CD14-positive monocyte (primary cell): Measurements from ENCODE around the gene PTPRH. TPM values are rescaled to one million over a fixed set of nuclear protein-coding genes. Genes with fewer than 3 reads are reported as not detected.

Experiments used
- DNase-seq, 3 donors: peaks; one replicate each; pipeline ENCODE4 v3.0.0-alpha.2; 2011 to 2022
- H2AFZ ChIP-seq: 2 replicates; pipeline ENCODE4 v1.6.0; 2012; ENCODE audit warnings: mild to moderate bottlenecking, low read depth, low read length, inconsistent platforms; ENCODE audit not compliant: insufficient read depth, poor library complexity, severe bottlenecking
- H3K27ac ChIP-seq, 2 donors: 1 replicate in 1 of 2; 2 replicates in 1 of 2; pipeline ENCODE4 v1.5.1; 2012 to 2013; ENCODE audit warnings: low read length in 2 of 2, control low read depth in 1 of 2, inconsistent platforms in 1 of 2, low read depth in 1 of 2, mild to moderate bottlenecking in 1 of 2
- H3K27me3 ChIP-seq, 2 donors: one replicate each; pipeline versions ENCODE4 v1.6.0 to v1.6.1; 2011 to 2013; ENCODE audit warnings: low read length in 2 of 2; ENCODE audit not compliant: control insufficient read depth in 2 of 2, insufficient read depth in 2 of 2
- H3K36me3 ChIP-seq, 2 donors: replicated peaks in 1 of 2; 1 replicate in 1 of 2; 2 replicates in 1 of 2; pipeline versions ENCODE4 v1.5.1 to v1.6.1; 2012 to 2013; ENCODE audit warnings: low read length in 2 of 2, control low read depth in 1 of 2, inconsistent platforms in 1 of 2, mild to moderate bottlenecking in 1 of 2; ENCODE audit not compliant: insufficient read depth in 2 of 2, control insufficient read depth in 1 of 2
- H3K4me1 ChIP-seq, 2 donors: 1 replicate in 1 of 2; 2 replicates in 1 of 2; pipeline versions ENCODE4 v1.5.1 to v1.6.1; 2012 to 2013; ENCODE audit warnings: low read length in 2 of 2, control low read depth in 1 of 2, inconsistent platforms in 1 of 2, mild to moderate bottlenecking in 1 of 2, moderate library complexity in 1 of 2; ENCODE audit not compliant: insufficient read depth in 2 of 2, control insufficient read depth in 1 of 2
- H3K4me2 ChIP-seq: replicated peaks from 2 replicates; pipeline ENCODE3; 2012; ENCODE audit warnings: low read length, moderate library complexity, mild to moderate bottlenecking; ENCODE audit not compliant: poor library complexity, severe bottlenecking; ENCODE audit errors: extremely low read depth
- H3K4me3 ChIP-seq, 3 experiments: fragments of 200-600 bp in 1 of 3; sonication (generic) in 1 of 3; replicated peaks in 1 of 3; 1 replicate in 2 of 3; 2 replicates in 1 of 3; pipeline ENCODE4 v1.5.1; 2011 to 2013; ENCODE audit warnings: low read length in 3 of 3, mild to moderate bottlenecking in 3 of 3, control low read depth in 2 of 3, low read depth in 2 of 3, inconsistent platforms in 1 of 3, moderate library complexity in 1 of 3
- H3K79me2 ChIP-seq: 2 replicates; pipeline ENCODE4 v1.6.0; 2012; ENCODE audit warnings: mild to moderate bottlenecking, control low read depth, inconsistent platforms, low read length, moderate library complexity; ENCODE audit not compliant: insufficient read depth
- H3K9ac ChIP-seq: 2 replicates; pipeline ENCODE4 v1.6.0; 2017; ENCODE audit warnings: low read length, mild to moderate bottlenecking; ENCODE audit not compliant: insufficient read depth, poor library complexity, severe bottlenecking
- H3K9me3 ChIP-seq, 2 donors: replicated peaks in 1 of 2; 1 replicate in 1 of 2; 2 replicates in 1 of 2; pipeline versions ENCODE4 v1.5.1 to v1.6.1; 2012 to 2013; ENCODE audit warnings: low read length in 2 of 2, control low read depth in 1 of 2; ENCODE audit not compliant: control insufficient read depth in 1 of 2, insufficient read depth in 1 of 2
- H4K20me1 ChIP-seq: 2 replicates; pipeline ENCODE4 v1.6.0; 2012; ENCODE audit warnings: mild to moderate bottlenecking, low read length, control low read depth, moderate library complexity; ENCODE audit not compliant: insufficient read depth
- H3K27ac Mint-ChIP-seq, 7 donors: one replicate each; pipeline ENCODE4 v1.8.0; 2020; ENCODE audit warnings: mild to moderate bottlenecking in 7 of 7, mixed read lengths in 7 of 7, moderate library complexity in 6 of 7, inconsistent platforms in 2 of 7
- H3K27me3 Mint-ChIP-seq, 3 donors: one replicate each; pipeline ENCODE4 v1.8.0; 2021 to 2022; ENCODE audit warnings: low read depth in 3 of 3, mild to moderate bottlenecking in 3 of 3, mixed read lengths in 3 of 3, moderate library complexity in 3 of 3, inconsistent platforms in 1 of 3
- H3K36me3 Mint-ChIP-seq, 2 donors: one replicate each; pipeline ENCODE4 v1.8.0; 2020; ENCODE audit warnings: mixed read lengths in 2 of 2, inconsistent platforms in 1 of 2, mild to moderate bottlenecking in 1 of 2
- H3K4me1 Mint-ChIP-seq: one replicate; pipeline ENCODE4 v1.8.0; 2020; ENCODE audit warnings: mild to moderate bottlenecking, mixed read lengths
- H3K4me3 Mint-ChIP-seq, 2 donors: one replicate each; pipeline ENCODE4 v1.8.0; 2020; ENCODE audit warnings: mild to moderate bottlenecking in 2 of 2, mixed read lengths in 2 of 2, moderate library complexity in 1 of 2
- H3K9me3 Mint-ChIP-seq, 7 donors: one replicate each; pipeline ENCODE4 v1.8.0; 2020 to 2022; ENCODE audit warnings: mixed read lengths in 7 of 7, mild to moderate bottlenecking in 6 of 7, moderate library complexity in 6 of 7, inconsistent platforms in 2 of 7
- WGBS: methylation state at CpG from one replicate; pipeline ENCODE4 v1.1.5; 2013; ENCODE audit warnings: missing lambda C conversion rate; ENCODE audit not compliant: insufficient coverage; 5-methylcytosine and 5-hydroxymethylcytosine counted together
- intact Hi-C, 2 donors: fragments of 100-400 bp; cut with micrococcal nuclease; formaldehyde crosslinking; loops; one replicate each; pipeline versions ENCODE4 v1.15.0 to v1.15.1; 2023
- polyA plus RNA-seq, 3 donors: library from polyadenylated mRNA; depleted of rRNA in 1 of 3; unstranded in 2 of 3; stranded (reverse) in 1 of 3; fragments of 300-500 nt in 2 of 3; fragments of >200 nt in 1 of 3; fragmentation: Illumina TruSeq in 2 of 3; gene quantifications; 1 replicate in 2 of 3; 2 replicates in 1 of 3; pipeline ENCODE4 v1.2.3, GENCODE V29; 2012 to 2021
- TF ChIP-seq, protein P1 (sequence below): fragments of 200-600 bp; IDR thresholded peaks from one replicate; pipeline ENCODE4 v1.8.0; 2022; ENCODE audit warnings: antibody characterized with exemption, mild to moderate bottlenecking

The PTPRH gene
- polyA plus RNA-seq, 3 donors: 0.08 to 0.53 TPM; not detected in 1

DNA sequence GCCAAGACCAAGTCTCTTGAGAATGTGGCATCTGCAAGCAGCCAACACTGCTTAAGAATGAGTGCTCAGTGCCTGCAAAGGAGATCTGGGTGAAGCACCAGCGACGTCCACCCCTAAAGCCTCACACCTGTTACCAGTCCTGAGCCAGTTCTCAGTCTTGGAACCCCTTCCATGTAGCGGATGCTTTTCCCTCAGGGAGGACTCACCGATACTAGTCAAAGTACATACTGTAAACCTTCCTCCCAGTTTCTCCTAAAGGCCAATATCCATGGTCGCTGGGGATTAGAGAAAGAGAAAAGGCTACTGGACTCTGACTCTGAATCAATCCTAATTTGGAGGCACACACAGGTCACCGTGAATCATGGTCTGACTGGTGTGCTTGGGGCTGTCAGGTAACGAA, 4.2 kb upstream of the PTPRH start:
- H3K27me3 Mint-ChIP-seq: peaks cover 11 to 22% (median 11%) of the 10 kb centered on the region in 3 donors
- Histone ChIP-seq H3K4me3 (no peak overlapping the region), H3K79me2 (no peaks in the 10 kb centered on the region), H3K4me1 (peaks cover 17 to 27% of the 10 kb centered on the region in 2 donors), H3K36me3 (no peaks in the 10 kb centered on the region), H3K27ac (no peak overlapping the region), H2AFZ (no peak overlapping the region), H4K20me1 (no peaks in the 10 kb centered on the region), H3K9me3 (peaks cover 6 to 8% of the 10 kb centered on the region in 2 donors), H3K4me2 (no peak overlapping the region), H3K27me3 (no peaks in the 10 kb centered on the region), H3K9ac (no peak overlapping the region)
- no peak overlapping the region for H3K27ac Mint-ChIP-seq
- DNase-seq: no peak
- peaks cover 9 to 18% (median 16%) of the 10 kb centered on the region in 7 donors for H3K9me3 Mint-ChIP-seq
- TF ChIP-seq, protein P1, sequence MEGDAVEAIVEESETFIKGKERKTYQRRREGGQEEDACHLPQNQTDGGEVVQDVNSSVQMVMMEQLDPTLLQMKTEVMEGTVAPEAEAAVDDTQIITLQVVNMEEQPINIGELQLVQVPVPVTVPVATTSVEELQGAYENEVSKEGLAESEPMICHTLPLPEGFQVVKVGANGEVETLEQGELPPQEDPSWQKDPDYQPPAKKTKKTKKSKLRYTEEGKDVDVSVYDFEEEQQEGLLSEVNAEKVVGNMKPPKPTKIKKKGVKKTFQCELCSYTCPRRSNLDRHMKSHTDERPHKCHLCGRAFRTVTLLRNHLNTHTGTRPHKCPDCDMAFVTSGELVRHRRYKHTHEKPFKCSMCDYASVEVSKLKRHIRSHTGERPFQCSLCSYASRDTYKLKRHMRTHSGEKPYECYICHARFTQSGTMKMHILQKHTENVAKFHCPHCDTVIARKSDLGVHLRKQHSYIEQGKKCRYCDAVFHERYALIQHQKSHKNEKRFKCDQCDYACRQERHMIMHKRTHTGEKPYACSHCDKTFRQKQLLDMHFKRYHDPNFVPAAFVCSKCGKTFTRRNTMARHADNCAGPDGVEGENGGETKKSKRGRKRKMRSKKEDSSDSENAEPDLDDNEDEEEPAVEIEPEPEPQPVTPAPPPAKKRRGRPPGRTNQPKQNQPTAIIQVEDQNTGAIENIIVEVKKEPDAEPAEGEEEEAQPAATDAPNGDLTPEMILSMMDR: no peak
- H3K36me3 Mint-ChIP-seq: no peaks in the 10 kb centered on the region
- H3K4me3 Mint-ChIP-seq: no peak overlapping the region
- intact Hi-C loops: no loop called here
- H3K4me1 Mint-ChIP-seq: peaks cover 21% of the 10 kb centered on the region
- WGBS: 84% methylated on average over 4 of the region's 7 CpGs

DNA sequence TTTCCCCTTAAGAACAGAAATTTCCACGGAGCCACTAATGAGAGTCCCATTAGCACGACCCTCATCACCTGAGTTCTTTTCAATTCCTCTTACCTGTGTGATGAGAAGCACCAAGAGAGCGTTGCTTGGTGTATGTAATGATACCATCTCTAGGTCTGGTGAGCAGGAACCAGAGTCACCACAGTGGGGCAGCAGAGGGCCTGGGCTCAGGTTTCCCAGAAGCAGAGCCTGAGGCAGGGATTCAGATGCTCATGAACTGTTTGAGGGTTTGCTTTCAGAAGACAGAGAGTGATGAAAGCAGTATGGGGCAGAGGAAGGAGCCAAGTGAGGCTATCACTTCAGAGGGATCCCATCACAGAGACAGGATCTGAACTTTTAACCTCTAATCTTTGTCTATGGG, 3.1 kb upstream of the PTPRH start:
- peaks cover 6 to 8% of the 10 kb centered on the region in 2 donors for H3K9me3 ChIP-seq
- H3K27ac ChIP-seq: no peak overlapping the region
- no peak overlapping the region for H3K4me3 ChIP-seq
- peak; percentile 33 to 45 (median 45) for DNase-seq
- peaks cover 17 to 27% of the 10 kb centered on the region in 2 donors for H3K4me1 ChIP-seq
- H3K79me2 ChIP-seq: no peaks in the 10 kb centered on the region
- H3K9ac ChIP-seq: no peak overlapping the region
- intact Hi-C loops: no loop called here
- no peak overlapping the region for H3K4me3 Mint-ChIP-seq
- H3K36me3 ChIP-seq: no peaks in the 10 kb centered on the region
- no peaks in the 10 kb centered on the region for H3K36me3 Mint-ChIP-seq
- peaks cover 9 to 18% (median 16%) of the 10 kb centered on the region in 7 donors for H3K9me3 Mint-ChIP-seq
- no peak overlapping the region for H3K4me2 ChIP-seq
- peaks cover 11 to 22% (median 11%) of the 10 kb centered on the region in 3 donors for H3K27me3 Mint-ChIP-seq
- 86% methylated on average over 1 of the region's 3 CpGs for WGBS
- H4K20me1 ChIP-seq: no peaks in the 10 kb centered on the region
- TF ChIP-seq, protein P1: peak; percentile 52
- H3K27me3 ChIP-seq: no peaks in the 10 kb centered on the region
- H2AFZ ChIP-seq: no peak overlapping the region
- H3K27ac Mint-ChIP-seq: no peak overlapping the region
- peaks cover 21% of the 10 kb centered on the region for H3K4me1 Mint-ChIP-seq
